ENCODE data around the gene AVPR2. TPM values are rescaled to one million over a fixed set of nuclear protein-coding genes. Genes with fewer than 3 reads are reported as not detected.

Gene AVPR2
- total and polyA plus RNA-seq, 10 of the 15 experiments (the other 5 are each of a cell fraction or from before 2014, with no cell fraction given), result 0.12 to 0.37 TPM; not detected in 8

- WGBS (ENCODE audit: insufficient coverage, insufficient replicate concordance, low lambda C conversion rate, missing lambda C conversion rate), result 48% methylated on average over 13 of the region's 13 CpGs
- peaks cover 0 to 2% of the 10 kb centered on the region in 2 experiments; a peak in 3 of 4 replicates for H3K27me3 ChIP-seq (replicated peaks in 1 of 2; ENCODE audit: control insufficient read depth in 2 of 2, insufficient read depth in 2 of 2, low read length in 1 of 2)
- ATAC-seq (no peak), DNase-seq (ENCODE audit: low read depth, low spot score) (no peak), FAIRE-seq (no peak)
- no peak overlapping the region for H3K4me2 ChIP-seq (ENCODE audit: control insufficient read depth, insufficient read depth)
- H3K79me2 ChIP-seq (ENCODE audit: control insufficient read depth, insufficient read depth, low read length), result no peaks in the 10 kb centered on the region
- no peak overlapping the region for H3K9ac ChIP-seq (ENCODE audit: control insufficient read depth, insufficient read depth, low read length)
- CTCF ChIA-PET, result no interaction called here
- POLR2A ChIA-PET, result no interaction called here
- TF ChIP-seq, protein P1, sequence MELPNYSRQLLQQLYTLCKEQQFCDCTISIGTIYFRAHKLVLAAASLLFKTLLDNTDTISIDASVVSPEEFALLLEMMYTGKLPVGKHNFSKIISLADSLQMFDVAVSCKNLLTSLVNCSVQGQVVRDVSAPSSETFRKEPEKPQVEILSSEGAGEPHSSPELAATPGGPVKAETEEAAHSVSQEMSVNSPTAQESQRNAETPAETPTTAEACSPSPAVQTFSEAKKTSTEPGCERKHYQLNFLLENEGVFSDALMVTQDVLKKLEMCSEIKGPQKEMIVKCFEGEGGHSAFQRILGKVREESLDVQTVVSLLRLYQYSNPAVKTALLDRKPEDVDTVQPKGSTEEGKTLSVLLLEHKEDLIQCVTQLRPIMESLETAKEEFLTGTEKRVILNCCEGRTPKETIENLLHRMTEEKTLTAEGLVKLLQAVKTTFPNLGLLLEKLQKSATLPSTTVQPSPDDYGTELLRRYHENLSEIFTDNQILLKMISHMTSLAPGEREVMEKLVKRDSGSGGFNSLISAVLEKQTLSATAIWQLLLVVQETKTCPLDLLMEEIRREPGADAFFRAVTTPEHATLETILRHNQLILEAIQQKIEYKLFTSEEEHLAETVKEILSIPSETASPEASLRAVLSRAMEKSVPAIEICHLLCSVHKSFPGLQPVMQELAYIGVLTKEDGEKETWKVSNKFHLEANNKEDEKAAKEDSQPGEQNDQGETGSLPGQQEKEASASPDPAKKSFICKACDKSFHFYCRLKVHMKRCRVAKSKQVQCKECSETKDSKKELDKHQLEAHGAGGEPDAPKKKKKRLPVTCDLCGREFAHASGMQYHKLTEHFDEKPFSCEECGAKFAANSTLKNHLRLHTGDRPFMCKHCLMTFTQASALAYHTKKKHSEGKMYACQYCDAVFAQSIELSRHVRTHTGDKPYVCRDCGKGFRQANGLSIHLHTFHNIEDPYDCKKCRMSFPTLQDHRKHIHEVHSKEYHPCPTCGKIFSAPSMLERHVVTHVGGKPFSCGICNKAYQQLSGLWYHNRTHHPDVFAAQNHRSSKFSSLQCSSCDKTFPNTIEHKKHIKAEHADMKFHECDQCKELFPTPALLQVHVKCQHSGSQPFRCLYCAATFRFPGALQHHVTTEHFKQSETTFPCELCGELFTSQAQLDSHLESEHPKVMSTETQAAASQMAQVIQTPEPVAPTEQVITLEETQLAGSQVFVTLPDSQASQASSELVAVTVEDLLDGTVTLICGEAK (IDR thresholded peaks at IDR 0.05; ENCODE audit: borderline replicate concordance), result no peak
- TF ChIP-seq, protein P2, sequence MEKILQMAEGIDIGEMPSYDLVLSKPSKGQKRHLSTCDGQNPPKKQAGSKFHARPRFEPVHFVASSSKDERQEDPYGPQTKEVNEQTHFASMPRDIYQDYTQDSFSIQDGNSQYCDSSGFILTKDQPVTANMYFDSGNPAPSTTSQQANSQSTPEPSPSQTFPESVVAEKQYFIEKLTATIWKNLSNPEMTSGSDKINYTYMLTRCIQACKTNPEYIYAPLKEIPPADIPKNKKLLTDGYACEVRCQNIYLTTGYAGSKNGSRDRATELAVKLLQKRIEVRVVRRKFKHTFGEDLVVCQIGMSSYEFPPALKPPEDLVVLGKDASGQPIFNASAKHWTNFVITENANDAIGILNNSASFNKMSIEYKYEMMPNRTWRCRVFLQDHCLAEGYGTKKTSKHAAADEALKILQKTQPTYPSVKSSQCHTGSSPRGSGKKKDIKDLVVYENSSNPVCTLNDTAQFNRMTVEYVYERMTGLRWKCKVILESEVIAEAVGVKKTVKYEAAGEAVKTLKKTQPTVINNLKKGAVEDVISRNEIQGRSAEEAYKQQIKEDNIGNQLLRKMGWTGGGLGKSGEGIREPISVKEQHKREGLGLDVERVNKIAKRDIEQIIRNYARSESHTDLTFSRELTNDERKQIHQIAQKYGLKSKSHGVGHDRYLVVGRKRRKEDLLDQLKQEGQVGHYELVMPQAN (conservative IDR thresholded peaks at IDR 0.05), result no peak
- TF ChIP-seq, protein P3, sequence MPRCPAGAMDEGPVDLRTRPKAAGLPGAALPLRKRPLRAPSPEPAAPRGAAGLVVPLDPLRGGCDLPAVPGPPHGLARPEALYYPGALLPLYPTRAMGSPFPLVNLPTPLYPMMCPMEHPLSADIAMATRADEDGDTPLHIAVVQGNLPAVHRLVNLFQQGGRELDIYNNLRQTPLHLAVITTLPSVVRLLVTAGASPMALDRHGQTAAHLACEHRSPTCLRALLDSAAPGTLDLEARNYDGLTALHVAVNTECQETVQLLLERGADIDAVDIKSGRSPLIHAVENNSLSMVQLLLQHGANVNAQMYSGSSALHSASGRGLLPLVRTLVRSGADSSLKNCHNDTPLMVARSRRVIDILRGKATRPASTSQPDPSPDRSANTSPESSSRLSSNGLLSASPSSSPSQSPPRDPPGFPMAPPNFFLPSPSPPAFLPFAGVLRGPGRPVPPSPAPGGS (IDR thresholded peaks at IDR 0.05; ENCODE audit: borderline replicate concordance, insufficient read depth, low read depth, low read length, poor library complexity, severe bottlenecking), result no peak
- TF ChIP-seq ZNF622 (IDR thresholded peaks at IDR 0.05), result no peak
- no peaks in the 10 kb centered on the region; the same call in 1 of the 2 replicates for H3K4me1 ChIP-seq (ENCODE audit: control insufficient read depth, insufficient read depth, low read length)
- no peak overlapping the region for H3K27ac ChIP-seq (ENCODE audit: control insufficient read depth, insufficient read depth)
- BruUV-seq (replicated peaks), result no TSS peak
- no peak overlapping the region for H3K4me3 ChIP-seq
- intact Hi-C loops (cut with micrococcal nuclease; ENCODE audit: unreplicated experiment) (no loop called here), in situ Hi-C loops (cut with MboI) (no loop called here)
- no peaks in the 10 kb centered on the region for H4K20me1 ChIP-seq (ENCODE audit: control insufficient read depth, insufficient read depth)
- RAD21 ChIA-PET (ENCODE audit: unreplicated experiment), result no interaction called here
- H3K9me3 ChIP-seq (replicated peaks; ENCODE audit: control insufficient read depth, insufficient read depth, low read length), result no peaks in the 10 kb centered on the region
- no peaks in the 10 kb centered on the region for H3K36me3 ChIP-seq (ENCODE audit: control insufficient read depth in 2 of 2, insufficient read depth in 2 of 2, low read length in 1 of 2)
- H2AFZ ChIP-seq (ENCODE audit: control insufficient read depth, low read depth, low read length), result no peak overlapping the region
- SMC1A ChIA-PET (ENCODE audit: uncharacterized antibody, unreplicated experiment), result no interaction called here
These were observed 20.3 kb upstream of the AVPR2 start for GRCh38 chrX:153884136-153884535.
